ENCODE results near the gene SMARCA4. TPM values are rescaled to one million over a fixed set of nuclear protein-coding genes. Genes with fewer than 3 reads are reported as not detected.
A peak's percentile ranks its signal among the peaks of the same experiment; 100 is the strongest.

The SMARCA4 gene
- total RNA-seq, 1 experiment from 2014 or later, result 261 TPM

DNA sequence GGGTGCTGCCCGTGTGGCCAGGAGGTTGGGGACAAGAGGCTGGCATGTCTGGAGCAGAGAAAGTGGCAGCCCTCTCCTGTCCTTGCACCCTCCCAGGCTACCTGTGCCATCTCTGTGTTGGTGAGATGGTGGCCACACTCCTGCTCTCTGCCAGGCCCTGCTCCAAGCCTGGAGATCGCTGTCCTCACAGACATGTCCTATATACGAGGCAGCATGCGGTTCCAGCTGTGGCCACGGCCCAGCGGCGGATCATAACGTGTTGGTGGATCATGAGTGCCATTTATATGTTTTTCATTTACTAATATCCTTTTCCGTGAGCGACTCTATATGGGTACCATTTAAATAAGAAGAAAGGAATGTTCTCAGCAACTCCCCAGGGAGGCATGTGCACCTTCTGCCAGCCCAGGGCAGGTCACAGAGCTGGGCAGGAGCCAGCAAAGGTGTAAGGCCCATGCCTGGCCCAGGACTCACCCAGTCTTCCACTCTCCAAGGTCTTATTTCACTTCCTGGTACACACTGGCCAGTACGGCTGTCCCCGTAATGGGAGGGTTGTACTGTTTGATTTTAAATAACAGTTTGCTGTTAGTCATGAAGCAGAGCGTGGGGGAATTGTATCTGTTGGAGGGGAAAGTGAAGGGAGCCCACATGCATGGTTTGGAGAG lies 81.3 kb downstream of the SMARCA4 start:
- WGBS (ENCODE audit: extremely low coverage, insufficient read length, low lambda C conversion rate), result no CpG with 5 or more reads among the region's 13 CpGs
- Histone ChIP-seq H3K56ac (ENCODE audit: insufficient read length, low read depth, low read length) (no peak overlapping the region), H3K79me1 (ENCODE audit: insufficient read depth, low read depth, low read length, poor library complexity, severe bottlenecking) (no peaks in the 10 kb centered on the region), H3K9me3 (ENCODE audit: control insufficient read depth, low read depth, low read length) (no peaks in the 10 kb centered on the region), H2AK5ac (ENCODE audit: insufficient read length, low read length) (no peak overlapping the region), H2BK15ac (ENCODE audit: low read depth, low read length) (no peak overlapping the region), H2BK20ac (ENCODE audit: low read depth, low read length, poor library complexity, severe bottlenecking) (no peak overlapping the region), H3K14ac (ENCODE audit: insufficient read depth, low read length) (no peak overlapping the region), H3K4me2 (ENCODE audit: insufficient read depth, insufficient read length, low read length) (no peak overlapping the region), H2AFZ (ENCODE audit: low read length) (no peak overlapping the region), H2BK5ac (ENCODE audit: insufficient read length, low read length) (no peak overlapping the region), H3K4me1 (ENCODE audit: insufficient read depth, low read length) (no peaks in the 10 kb centered on the region), H3K9ac (ENCODE audit: extremely low read depth, insufficient read length, low read length) (no peak overlapping the region), H3K79me2 (ENCODE audit: insufficient read depth, low read length) (no peaks in the 10 kb centered on the region), H4K5ac (ENCODE audit: insufficient read length, low read depth, low read length) (no peak overlapping the region), H3K18ac (ENCODE audit: insufficient read length, low read depth, low read length) (no peak overlapping the region), H3K4ac (ENCODE audit: low read depth, low read length) (no peak overlapping the region), H3T11ph (ENCODE audit: low read length) (no peak overlapping the region), H4K8ac (replicated peaks; ENCODE audit: insufficient read length, low read depth, low read length) (no peak overlapping the region), H3K27ac (ENCODE audit: insufficient read length, low read depth, low read length) (no peak overlapping the region), H2BK12ac (ENCODE audit: insufficient read length, low read depth, low read length) (no peak overlapping the region), H2BK120ac (ENCODE audit: low read depth, low read length, poor library complexity, severe bottlenecking) (no peak overlapping the region), H3K23ac (ENCODE audit: insufficient read length, low read depth, low read length) (no peak overlapping the region), H3K23me2 (ENCODE audit: insufficient read length, low read depth, low read length, poor library complexity, severe bottlenecking) (no peaks in the 10 kb centered on the region), H4K91ac (ENCODE audit: insufficient read length, low read depth, low read length) (no peak overlapping the region), H3K27me3 (ENCODE audit: insufficient read depth, low read length) (no peaks in the 10 kb centered on the region), H4K20me1 (ENCODE audit: control insufficient read depth, insufficient read depth, insufficient read length) (no peaks in the 10 kb centered on the region)
- no peak overlapping the region for H3K4me3 Mint-ChIP-seq
- H3K36me3 Mint-ChIP-seq (ENCODE audit: insufficient read depth in 1 of 3, low read depth in 3 of 3), result peaks cover 51 to 82% (median 79%) of the 10 kb centered on the region in 3 experiments; a peak in 6 of 7 replicates
- no peaks in the 10 kb centered on the region for H3K27me3 Mint-ChIP-seq (ENCODE audit: low read depth)
- TF ChIP-seq, protein P1, sequence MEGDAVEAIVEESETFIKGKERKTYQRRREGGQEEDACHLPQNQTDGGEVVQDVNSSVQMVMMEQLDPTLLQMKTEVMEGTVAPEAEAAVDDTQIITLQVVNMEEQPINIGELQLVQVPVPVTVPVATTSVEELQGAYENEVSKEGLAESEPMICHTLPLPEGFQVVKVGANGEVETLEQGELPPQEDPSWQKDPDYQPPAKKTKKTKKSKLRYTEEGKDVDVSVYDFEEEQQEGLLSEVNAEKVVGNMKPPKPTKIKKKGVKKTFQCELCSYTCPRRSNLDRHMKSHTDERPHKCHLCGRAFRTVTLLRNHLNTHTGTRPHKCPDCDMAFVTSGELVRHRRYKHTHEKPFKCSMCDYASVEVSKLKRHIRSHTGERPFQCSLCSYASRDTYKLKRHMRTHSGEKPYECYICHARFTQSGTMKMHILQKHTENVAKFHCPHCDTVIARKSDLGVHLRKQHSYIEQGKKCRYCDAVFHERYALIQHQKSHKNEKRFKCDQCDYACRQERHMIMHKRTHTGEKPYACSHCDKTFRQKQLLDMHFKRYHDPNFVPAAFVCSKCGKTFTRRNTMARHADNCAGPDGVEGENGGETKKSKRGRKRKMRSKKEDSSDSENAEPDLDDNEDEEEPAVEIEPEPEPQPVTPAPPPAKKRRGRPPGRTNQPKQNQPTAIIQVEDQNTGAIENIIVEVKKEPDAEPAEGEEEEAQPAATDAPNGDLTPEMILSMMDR (conservative IDR thresholded peaks at IDR 0.05), result no peak
- DNase-seq, result no peak
- no peaks in the 10 kb centered on the region for H3K4me1 Mint-ChIP-seq
- H3K9me3 Mint-ChIP-seq, result no peaks in the 10 kb centered on the region
- peak overlapping the region in 1 of 3 experiments; percentile 4; a peak in 3 of 7 replicates for H3K27ac Mint-ChIP-seq
